HG03354 (cell line): Measurements from ENCODE around the gene PPP1R37.

Source experiments
- ATAC-seq: cut with Tn5 transposase; IDR thresholded peaks from one replicate; pipeline ENCODE4 v1.9.1; 2021; ENCODE audit warnings: mild to moderate bottlenecking; ENCODE audit not compliant: unreplicated experiment, poor library complexity, severe bottlenecking

PPP1R37 gene, protein sequence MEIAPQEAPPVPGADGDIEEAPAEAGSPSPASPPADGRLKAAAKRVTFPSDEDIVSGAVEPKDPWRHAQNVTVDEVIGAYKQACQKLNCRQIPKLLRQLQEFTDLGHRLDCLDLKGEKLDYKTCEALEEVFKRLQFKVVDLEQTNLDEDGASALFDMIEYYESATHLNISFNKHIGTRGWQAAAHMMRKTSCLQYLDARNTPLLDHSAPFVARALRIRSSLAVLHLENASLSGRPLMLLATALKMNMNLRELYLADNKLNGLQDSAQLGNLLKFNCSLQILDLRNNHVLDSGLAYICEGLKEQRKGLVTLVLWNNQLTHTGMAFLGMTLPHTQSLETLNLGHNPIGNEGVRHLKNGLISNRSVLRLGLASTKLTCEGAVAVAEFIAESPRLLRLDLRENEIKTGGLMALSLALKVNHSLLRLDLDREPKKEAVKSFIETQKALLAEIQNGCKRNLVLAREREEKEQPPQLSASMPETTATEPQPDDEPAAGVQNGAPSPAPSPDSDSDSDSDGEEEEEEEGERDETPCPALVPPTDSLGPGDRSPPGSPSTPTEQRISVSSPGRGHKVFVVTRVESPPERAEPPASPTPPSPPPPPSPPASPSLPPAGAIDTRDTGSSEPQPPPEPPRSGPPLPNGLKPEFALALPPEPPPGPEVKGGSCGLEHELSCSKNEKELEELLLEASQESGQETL

GRCh38 chr19:45092747-45093678 is at the start of gene PPP1R37:
Gene PPP1R37, plus strand, starts transcription at chr19:45093179. Its CDS starts 147 bp downstream, at chr19:45093326.
- peak; percentile 72 for ATAC-seq

DNA sequence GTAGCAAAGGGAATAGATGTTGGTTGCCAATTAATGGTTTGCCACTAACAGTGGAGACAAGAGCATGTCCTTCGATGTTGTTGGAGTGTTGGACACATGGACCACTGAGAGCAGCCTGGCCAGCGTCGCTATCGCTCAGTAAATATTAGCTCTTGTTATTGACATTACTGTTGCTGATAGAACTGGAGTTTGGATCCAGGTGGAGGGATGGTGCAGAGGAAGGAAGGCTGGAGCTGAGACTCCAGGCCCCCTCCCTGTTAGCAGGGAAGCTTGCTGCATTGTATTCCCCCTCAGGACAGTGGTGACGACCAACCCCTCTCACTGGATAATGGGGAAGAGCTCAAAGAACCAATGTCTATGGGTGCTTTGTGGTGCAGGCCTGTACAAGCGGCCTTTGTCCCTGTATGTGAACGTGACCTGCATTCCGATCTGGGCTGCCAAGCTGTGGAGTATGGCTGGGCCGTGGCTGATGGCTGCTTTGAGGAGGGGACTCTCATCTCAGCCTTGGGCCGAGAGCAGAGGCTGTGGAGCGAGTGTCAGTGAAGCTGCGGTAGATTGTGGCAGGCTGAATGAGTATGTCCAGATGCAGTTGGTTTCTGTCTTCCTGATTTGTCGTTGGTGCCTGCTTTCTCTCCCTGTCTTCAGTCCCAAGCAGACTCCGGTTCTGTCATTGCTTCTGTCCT is 47.2 kb upstream of the PPP1R37 start:
- ATAC-seq: no peak

DNA sequence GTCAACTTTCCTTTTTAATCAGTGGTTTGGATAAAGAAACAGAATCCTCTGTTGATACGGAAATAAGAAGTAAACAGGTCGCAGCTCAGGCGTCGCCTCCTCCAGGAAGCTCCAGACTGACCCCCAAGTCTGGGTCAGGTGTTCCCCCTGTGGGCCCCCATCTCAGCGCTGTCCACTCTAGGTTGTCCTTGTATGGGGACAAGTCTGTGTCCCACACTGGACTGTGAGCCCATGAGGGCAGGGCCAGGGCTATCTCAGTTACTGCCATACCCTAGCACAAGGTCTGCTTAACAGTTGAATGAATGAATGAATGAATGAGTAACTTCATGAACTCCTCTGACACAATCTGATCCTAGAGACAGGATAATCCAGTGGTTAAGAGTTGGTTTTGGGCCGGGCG is 46.6 kb upstream of the PPP1R37 start:
- no peak for ATAC-seq

GRCh38 chr19:45047188-45047797 is 45.7 kb upstream of the PPP1R37 start:
- peak; percentile 49 for ATAC-seq

- ATAC-seq: no peak
Measured at GRCh38 chr19:45049073-45049736, 43.8 kb upstream of the PPP1R37 start.

GRCh38 chr19:45050036-45050435 is 42.9 kb upstream of the PPP1R37 start:
- ATAC-seq: no peak

DNA sequence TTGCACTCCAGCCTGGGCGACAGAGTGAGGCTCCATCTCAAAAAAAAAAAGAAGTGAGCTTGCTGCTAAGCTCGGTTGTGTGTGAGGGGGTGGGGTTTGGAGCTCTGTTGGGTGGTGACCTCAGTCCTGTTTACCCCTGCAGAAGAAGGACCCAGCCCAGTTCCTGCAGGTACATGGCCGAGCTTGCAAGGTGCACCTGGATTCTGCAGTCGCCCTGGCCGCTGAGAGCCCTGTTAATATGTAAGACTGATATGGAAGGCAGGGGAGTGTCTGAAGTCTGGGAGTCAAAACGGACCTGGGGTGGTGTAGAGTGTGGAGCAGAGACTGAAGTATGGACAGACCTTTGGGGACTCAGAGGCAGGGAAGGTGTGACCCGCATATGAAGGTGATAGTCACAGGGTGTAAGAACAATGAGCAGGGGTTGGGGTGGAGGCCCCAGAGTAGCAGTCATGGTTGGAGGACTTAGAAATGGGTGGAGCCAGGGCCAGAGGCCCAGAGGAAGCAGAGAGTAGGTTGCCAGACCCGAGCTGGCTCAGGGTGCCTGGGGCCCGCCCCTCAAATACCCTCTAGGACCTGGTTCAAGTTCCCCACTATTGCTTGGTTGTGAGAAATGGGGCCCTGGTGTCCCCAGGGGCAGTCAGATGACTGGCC is 40.9 kb upstream of the PPP1R37 start:
- ATAC-seq: no peak

DNA sequence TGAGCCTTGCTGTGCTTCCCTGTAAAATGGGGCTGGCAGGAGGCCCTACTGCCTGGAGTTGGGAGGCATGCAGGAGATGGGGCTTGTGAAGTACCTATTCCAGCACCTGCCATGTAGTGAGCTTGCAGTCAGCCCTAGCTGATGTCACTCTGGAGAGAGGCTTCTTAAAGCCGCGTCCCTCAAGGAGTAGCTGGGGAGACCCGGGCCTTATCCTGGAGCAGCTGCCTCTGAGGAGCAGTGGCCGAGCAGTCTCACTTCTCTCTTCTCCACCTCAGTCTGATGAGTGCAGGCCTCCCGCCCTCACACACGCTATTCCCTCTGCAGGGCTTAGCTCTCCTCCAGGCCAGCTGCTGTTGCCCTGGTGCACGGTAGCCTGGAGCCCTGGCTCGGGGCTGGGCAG is 36.1 kb upstream of the PPP1R37 start:
- no peak for ATAC-seq

DNA sequence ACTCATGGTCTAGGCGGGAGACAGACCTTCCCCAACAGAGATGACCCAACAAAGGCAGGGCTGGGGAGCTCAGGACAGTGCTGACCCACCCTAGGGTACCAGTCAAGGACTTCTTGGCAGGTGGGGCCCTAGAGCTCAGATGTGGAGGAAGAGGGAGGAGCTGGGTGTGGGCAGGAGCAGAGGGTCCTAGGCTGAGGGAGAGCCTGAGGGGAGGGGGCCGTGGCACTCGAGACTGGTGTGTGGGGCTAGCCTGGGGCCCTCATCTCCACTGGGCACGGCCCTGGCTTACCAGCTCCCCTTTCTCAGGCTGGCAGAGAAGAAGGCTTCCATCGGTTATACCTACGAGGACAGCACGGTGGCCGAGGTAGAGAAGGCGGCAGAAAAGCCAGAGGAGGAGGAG is 35.5 kb upstream of the PPP1R37 start:
- ATAC-seq: no peak

DNA sequence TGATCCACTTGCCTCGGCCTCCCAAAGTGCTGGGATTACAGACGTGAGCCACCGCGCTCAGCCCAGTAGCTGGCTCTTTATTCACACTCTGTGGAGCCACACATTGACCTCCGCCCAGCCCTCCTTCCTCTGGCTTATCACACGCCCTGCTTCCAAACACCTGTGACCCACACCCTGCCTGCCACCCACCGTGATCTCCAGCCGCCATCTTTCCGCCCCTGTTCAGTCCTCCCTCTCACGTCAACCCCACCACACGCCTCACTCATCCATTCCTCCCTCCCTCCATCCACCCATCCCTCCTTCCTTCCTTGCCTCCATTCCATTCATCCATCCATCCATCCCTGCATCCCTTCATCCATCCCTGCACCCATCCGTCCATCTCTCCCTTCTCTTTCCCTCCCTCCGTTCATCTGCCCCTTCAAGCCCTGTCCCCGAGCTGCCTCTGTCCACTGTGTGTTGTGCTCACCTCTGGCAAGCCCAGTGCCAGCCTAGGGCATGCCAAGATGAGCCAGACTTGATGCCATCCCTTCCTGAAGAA is 34.3 kb upstream of the PPP1R37 start:
- no peak for ATAC-seq

- peak; percentile 61 for ATAC-seq
Measured at GRCh38 chr19:45059258-45059965, 33.6 kb upstream of the PPP1R37 start.

DNA sequence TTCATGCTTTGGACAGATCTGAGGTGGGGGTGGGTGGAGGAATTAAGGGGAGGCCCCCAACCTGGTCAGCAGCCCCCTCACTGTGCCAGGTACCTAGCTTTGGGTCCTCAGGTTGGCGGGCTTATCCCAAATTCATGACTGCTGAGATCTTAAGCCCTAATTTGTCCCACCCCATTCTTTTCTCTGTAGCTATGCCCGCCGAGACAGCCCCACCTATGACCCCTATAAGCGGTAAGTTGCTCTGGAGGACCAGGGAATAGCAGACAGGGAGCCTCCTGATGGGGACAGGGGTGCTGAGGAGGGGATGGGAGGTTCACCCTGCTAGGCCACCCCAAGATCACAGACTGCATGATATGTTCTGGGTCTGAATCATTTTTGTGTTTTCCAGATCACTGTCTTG is 31.0 kb upstream of the PPP1R37 start:
- no peak for ATAC-seq

DNA sequence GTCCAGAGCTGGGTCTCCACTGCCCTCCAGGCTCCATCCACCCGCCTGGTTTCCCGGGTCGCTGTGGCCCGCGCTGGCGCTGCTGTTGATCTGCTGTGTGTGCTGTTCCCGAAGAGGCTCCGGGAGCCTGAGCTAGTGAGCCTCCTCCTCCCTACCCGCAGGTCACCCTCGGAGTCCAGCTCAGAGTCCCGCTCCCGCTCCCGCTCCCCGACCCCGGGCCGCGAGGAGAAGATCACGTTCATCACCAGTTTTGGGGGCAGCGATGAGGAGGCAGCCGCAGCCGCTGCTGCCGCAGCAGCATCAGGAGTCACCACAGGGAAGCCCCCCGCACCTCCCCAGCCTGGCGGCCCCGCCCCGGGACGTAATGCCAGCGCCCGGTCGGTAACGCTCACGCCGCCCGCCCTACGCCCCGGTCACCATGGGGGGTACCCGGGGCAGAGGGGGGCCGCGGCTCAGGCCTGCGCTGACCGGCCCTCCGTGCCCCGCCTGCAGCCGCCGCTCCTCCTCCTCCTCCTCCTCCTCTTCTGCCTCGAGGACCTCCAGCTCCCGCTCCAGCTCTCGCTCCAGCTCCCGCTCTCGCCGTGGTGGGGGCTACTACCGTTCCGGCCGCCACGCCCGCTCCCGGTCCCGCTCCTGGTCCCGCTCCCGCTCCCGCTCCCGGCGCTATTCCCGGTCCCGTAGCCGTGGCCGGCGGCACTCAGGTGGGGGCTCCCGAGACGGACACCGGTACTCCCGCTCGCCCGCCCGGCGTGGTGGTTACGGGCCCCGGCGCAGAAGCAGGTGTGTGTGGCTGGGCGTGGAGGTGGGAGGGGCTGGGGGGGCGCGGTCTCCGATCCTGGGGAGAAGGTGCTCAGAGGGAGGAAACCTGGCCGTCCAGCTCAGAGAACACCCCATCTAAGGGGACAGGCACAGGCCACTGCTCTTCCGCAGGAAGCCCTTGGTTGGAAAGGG is 28.9 kb upstream of the PPP1R37 start:
- ATAC-seq: no peak

DNA sequence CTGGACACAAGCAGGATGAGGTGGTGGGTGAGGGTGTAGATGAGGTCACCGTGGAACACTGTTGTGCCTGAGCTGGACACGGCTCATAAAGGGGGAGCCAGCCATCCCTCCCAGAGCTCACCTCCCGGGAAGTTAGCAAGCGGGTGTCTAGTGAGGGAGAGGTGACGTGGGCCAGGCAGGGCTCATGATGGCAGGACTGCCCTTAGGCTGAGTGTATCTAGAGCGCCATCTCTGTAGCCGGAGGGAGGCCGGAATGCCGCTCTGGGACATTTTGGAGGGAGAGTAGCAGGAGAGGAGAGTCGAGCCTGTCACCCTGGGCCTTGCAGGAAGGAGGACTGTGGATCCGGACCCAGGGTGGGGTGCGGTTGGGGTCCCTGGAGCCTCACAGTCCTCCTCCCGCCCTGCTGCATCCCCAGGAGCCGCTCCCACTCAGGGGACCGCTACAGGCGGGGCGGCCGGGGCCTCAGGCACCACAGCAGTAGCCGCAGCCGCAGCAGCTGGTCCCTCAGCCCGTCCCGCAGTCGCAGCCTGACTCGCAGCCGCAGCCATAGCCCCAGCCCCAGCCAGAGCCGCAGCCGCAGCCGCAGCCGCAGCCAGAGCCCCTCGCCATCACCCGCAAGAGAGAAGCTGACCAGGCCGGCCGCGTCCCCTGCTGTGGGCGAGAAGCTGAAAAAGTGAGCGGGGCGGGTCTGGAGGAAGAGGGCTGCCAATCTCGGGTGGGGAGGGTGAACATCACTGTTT is 25.9 kb upstream of the PPP1R37 start:
- no peak for ATAC-seq

- no peak for ATAC-seq
Measured at GRCh38 chr19:45068041-45068440, 24.9 kb upstream of the PPP1R37 start.

- ATAC-seq: no peak
Measured at GRCh38 chr19:45069056-45069455, 23.9 kb upstream of the PPP1R37 start.
